ENCODE measurements around the gene SDF4.

The SDF4 gene

DNA sequence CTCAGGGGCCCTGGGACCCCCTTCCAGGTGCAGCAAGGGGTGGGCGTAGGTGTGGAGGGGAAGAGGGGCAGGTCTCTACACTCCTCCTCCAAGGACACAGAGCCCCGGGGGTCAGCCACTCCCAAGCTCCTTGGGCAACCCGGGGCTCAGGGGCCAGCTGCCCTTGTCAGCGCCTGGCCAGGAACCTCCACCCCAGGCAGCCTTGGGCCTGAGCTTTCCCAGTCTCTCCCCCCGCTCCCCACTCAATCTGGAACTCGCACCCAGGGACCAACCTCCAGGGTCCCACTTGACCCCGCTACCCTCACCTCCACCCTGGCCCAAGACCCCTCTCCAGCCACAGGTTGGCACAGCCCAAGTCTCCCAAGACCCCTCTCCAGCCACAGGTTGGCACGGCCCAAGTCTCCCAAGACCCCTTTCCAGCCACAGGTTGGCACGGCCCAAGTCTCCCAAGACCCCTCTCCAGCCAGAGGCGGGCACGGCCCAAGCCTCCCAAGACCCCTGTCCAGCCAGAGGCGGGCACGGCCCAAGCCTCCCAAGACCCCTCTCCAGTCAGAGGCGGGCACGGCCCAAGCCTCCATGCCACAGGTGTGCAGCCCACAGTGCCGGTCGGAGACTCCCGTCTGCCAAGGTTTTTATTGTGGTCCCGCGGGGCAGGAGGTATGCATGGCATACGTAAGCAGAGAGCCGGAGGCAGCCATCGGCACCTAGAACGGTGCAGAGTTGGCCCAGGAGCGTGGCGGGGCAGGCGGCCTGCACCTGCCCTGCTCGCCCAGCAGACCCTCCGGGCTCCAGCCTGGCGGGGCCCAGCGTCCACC lies 20.9 kb downstream of the SDF4 start:
- DNase-seq, result no peak

DNA sequence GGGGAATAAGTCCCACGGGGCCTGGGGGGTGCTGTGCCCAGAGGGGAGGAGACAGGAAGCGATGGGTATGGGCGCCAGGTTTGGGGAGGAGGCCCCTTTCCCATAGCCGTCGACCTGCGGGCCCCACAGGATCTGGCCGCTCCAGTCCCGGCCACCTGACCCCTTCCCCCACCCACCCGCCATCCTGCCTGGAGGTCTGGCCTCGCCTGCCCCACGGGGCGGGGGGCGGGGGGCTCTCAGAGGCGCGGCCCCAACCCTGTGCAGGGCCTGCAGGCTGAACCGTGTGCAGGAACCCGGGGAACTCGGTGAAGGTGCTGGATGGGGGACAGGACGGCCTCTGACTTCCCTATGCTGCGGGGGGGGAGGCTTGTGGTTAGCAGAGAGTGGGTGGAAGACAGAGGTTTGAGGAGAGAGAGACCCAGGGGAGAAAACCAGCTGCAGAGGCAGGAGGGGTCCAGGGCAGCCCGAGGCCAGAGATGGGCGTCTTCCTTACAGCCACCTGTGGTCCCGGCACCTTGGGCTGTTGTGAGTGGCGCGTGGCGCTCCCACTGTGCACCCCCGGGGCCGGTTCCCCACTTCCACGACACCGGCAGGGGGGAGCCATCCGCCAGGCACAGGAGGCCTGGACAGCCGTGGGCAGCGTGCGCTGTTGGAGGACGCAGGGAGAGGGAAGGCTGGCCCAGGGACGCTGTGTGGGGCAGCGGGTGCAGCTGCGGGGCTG lies 22.9 kb downstream of the SDF4 start:
- no peak for DNase-seq

DNA sequence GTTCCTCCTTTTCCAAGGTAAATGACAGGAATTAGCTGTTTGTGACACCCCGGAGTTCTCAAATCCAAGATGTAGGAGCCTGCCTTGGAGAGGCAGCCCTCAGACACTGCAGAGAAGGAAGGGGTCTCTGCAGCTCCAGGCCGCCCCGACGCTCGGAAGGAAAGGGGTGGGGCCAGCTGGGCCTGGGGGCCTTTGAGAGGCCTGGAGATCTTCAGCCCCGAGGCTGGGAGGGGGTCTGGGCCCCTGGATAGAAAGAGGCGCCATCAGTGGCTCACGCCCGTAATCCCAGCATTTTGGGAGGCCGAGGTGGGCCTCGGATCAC lies 24.3 kb downstream of the SDF4 start:
- no peak for DNase-seq

DNA sequence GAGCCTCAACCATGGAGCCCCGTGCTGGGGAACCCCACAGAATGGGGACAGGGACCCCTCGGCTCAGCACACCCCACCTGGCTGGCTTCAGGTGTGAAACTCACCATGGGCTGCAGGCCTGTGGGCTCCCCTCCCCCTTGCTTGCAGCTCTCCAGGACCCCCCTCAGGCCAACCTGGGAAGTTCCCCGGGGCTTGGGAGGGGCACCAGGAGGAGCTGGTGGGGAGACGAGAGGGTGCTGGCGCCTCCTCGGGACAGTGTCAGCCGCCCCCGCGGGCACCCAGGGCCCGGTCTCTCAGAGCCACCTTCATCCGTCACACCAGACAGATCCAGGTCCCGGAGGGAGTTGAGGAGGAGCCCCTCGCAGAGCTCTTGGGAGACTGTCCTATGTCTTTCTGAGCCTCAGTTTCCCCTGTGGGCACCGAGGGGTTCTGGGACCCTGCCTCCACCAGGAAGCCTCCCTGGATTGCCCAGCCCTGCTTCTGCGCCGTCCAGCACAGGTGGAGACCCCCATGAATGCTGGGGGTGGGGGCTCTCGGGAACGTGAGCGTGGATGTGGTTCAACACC lies 24.8 kb downstream of the SDF4 start:
- no peak for DNase-seq

DNA sequence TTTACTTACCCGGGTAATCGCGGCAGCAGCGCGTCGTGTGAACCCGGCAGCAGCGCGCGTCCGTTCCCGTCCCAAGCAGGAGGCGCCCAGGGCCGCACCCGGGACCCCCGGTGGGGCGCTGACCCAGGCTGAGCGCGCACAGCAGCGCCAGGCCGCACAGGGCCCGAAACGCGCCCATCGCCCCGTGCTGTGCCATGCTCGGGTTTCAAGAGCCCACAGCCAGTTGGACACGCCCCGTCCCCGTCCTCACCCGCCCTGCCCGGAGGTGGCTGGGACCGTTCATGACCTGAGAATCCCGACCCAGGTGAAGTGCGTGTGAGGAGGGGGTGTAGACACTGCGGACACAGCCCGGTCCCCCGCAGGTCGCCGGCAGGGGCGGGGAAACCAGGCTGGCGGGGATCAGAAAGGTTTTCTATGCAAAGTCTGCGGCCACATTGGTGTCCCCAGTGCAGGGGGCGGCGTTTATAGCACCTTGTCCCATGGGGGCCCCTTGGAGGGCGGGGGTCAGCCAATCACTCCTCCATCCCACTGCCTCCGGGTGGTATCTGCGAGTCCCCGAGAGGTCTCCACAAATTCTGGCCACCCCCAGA lies 25.3 kb downstream of the SDF4 start, which contains the start of gene TNFRSF18:
Gene TNFRSF18 (minus strand): TSS at position 217 of the 590 bp plus-strand sequence. CDS start 21 bp downstream, at position 196.
- DNase-seq, result no peak

DNA sequence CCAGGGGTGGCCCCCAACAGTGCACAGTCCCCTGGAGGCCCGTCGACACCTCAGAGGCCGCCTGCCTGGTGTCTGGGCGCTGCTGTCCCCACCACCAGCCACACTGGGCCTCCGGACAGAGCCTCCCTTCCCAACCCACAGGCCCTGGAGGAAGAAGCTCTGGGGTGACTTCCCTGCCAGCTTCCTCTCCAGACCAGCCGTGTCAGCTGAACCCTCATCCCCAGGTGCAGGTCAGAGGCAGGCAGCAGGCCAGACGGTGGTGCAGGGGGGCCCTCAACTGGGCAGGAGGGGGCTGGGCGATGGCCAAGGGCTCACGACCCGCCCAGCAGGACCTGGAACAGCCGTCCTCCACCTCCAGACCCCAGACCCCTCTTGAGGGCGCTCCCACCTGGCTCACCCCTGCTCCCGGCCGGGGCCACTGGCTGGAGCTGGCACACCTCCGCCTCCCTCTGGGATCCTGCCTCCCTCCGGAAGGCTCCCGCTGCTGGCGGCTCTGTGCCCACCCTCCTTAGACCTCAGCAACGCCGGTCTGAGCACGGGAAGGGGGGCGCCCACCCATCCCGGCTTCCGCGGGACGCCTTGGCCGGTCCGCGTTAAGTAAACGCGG lies 25.9 kb downstream of the SDF4 start:
- no peak for DNase-seq

DNA sequence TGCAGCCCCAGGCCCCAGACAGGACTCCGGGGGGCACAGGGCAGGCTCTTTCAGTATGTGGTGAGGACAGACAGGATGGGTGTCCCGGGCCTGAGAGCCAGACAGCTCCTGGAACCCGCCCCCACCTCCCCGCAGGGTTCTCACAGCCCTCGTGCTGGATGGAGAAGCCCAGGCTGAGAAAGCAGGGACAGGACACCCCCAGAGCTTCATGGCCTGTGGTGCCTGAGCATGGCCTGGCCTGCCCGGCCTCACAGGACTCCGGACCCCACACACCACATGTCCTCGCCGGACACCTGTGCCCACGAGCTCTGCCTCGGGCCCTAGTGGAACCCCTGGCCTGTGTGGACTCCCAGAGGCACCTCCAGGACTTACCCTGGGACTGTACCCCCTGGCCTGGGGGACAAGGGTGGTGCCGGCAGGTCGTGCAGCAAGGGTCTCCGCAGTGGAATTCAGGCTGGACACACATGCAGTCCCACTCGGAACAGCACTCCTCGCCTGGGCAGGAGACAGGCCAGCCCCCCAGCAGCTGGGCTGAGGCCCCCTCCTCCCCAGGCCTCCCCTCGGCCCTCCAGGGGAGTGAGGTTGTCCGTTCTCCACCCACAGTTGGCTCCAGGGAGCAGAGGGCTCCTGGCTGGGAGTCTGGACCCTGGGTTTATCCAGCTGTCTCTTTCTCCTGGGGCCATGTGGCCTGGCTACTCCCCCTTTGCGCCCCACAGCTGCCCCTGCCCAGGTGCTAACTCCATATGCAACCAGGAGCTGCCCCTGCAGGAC lies 26.6 kb downstream of the SDF4 start:
- DNase-seq, result no peak

DNA sequence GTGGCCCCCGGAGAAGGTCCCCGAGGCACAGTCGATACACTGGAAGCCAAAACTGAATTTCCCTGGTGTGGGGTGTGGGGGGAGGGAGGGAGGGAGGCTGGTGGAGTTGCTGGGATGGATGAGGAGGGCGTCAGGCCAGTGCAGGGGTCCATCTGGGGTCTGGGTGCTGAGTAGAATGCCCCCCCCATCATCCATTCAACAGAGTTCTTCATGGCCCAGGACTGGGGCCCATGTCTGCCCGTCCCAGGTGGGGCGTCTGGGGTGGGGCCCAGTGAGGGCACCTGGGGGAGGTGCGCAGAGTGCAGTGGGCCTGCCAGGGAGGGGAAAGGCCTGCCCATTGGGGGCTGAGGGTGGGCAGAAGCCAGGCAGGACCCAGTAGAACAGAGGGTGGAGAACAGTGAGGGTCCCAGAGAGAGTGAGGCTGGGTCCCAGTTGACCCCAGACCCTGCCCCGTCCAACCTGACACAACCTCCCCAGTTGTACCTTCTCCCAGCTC lies 27.3 kb downstream of the SDF4 start:
- DNase-seq, result no peak

DNA sequence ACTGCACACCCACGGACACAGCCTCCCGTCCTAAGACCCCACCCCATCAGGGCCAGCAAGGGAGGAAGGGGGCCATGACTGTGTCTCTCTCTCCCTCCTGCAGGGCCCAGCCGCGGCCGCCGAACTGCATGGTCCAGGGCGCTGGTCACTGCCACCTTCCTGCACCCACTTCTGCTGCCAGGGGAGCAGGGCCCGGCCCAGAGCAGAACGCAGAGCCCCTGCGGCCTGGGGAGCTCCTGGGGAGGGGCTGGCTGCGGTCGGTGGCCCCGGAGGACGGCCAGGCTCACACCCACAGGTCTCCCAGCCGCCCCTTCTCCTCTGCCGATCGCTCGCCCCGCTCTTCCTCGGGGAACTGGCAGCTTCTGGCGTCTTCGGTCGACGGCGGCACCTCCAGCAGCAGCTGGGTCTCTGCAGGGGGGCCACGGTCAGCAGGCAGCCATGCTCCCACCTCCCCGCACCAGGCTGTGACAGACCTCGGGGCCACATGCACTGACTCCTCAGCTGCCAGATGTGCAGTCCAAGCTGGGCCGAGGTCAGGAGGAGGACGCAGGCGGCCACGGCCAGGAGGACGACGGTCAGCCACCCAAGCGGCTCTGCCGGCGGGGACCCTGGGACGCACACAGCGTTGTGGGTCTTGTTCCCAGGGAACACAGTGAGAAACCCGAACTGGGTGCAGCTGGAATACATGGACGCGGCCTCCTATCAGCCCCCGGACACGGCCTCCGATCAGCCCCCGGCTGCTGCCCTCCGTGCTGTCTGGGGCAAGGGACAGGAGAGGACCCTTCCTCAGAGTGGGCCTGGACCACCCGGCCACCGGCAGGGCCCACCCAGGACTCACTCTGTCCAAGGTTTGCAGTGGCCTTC lies 28.0 kb downstream of the SDF4 start:
- no peak for DNase-seq

DNA sequence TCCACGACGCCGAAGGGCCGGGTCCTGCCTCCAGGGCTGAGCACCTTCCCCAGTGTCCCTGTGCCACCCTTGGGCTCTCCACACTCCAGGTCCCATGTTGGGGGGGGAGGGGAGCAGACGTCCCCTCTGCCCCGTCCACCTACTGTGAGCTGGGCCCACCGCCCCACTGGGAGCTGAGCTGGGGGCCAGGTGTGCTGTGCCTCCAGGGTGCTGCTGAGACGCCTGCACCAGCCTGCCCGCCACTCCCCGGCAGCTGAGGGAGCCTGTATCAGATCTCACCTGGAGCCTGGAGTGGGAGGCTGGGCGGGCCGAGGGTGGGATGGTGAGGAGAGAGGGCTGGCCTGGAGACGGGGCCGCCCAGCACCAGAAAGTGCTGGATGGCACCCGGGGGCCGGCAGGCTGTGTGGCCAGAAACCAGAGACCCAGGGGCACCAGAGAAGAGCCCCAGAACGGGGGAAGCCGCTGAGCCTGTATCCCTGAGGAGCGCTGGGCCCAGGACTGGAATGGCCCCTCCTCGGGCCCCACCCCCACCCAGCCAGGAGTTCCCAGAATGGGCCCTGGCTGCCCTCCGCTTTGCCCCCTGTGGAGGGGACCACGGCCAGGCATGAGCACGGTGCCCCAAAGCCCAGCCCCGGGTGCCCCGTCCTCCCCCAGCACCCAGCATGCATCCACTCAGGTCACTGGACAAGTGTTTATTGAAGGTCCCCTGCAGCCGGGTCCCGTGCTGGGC lies 28.8 kb downstream of the SDF4 start:
- no peak for DNase-seq

DNA sequence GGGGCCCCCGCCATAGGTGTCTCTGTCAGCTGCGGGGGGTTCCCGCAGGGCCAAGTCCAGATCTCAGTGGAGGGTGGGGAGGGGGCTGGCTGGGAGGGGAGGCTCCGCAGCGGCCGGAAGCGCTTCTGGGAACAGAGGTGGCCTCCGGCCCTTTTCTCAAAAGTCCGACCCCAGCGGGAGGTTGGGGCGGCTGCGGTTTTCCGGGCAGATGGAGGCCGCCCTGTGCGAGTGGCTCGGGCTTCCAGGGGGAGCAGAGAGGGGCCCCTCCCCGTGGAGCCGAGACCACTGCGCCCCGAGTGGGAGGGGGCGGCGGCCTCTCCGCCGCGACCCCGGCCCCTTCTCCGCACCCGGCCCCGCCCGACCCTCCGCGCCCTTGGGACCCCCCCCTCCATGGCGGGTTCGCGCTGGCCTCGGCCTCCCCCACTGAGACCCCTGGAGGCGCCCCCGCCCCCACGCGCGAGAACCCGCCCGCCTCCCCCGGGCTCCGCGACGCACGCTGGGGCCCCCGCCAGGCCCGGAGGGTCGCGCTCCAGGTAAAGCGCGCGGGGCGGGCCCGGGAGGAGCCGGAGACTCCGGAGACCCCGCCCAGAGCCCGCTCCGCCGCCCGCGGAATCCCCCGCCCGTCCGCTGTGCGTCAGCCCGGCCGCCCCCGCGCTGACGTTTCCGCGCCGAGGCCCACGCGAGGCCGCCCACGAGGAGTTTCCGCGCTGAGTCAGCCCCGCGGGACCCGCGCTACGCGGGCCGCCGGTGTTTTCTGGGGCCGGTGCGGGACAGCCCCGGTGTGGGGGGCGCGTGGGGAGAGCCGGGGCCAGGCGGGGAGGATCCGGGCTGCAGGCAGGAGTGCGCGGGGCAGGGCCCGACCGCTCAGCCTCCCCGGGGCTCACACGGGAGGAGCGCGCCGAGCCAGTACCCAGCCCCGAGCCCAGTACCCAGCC lies 30.7 kb downstream of the SDF4 start:
- no peak for DNase-seq

DNA sequence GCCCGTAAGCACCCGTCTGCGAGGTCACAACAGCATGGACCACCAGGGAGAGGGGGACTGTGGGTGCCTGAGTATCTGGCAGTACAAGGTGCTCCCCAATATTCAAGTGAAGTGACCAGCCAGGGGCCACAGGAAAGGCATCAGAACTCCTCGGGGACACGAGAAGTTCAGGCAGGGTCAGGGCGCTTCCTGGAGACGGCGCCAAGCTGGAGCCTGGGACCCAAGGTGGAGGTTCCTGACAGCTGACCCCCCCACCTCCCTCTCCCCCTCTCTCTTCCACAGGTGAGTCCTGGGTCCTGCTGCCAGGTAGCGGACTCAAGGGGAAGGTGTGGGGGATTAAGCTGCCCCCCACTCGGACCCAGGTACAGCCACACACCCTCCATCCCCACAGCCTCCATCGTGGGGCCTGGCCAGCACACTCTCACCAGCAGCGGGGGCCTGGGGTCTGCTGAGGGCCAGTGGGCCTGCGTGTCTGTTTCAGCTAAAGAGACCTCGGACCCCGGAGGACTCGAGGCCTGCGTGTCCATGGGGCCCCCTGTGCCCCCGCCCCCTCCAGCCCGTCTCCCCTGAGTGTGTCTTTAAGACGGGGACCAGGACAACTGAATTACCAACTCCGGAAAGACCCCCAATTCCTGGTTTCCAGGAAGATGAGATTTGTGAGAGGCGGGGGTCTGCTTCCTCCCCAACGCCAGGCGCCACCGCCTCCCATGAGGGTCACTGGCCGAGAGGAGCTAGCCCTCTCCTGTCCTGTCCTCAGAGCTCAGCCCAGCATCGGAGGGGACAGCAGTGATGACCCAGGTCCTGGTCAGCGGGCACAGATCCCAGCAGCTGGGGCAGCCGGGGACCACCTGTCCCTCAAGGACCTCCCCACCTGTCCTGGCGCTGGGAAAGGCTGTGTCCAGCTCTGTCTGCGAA lies 31.6 kb downstream of the SDF4 start:
- no peak for DNase-seq

DNA sequence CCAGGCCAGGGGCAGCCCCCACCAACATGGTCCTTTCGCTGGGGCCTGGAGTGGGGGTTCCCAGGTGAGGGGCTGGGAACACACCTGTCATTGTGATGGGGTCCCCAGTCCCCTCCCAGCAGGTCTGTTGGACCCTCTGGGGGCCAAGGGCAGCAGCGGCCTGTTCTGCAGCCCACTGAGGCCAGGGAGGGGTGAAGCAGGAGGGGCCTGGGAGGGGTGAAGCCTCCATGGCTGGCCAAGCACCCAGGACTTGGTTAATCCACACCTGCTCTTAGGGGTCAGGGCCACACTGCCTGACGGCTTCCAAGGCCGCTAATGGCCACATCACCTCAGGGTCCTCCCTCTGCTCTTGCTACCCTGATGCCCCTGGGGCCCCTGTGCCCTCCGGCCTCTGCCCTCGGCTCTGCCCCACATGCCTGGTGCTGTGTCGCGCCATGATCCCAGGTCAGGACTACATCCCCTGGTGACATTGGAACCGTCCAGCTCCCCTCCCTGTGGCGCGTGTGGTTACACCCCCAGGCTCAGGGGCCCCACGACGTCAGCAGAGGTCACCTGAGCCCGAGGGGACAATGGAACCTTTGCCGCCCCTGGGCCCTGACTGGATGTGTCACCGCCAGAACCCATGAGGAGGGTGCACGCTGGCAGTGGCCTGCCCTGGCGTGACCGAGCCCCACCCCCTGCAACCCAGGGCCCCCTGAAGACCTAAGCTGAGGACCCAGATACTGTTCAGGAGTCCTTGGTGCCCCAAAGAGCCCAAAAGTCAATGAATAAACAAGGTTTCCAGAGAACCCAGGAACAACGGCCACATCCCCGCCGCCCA lies 32.5 kb downstream of the SDF4 start:
- DNase-seq, result no peak

DNA sequence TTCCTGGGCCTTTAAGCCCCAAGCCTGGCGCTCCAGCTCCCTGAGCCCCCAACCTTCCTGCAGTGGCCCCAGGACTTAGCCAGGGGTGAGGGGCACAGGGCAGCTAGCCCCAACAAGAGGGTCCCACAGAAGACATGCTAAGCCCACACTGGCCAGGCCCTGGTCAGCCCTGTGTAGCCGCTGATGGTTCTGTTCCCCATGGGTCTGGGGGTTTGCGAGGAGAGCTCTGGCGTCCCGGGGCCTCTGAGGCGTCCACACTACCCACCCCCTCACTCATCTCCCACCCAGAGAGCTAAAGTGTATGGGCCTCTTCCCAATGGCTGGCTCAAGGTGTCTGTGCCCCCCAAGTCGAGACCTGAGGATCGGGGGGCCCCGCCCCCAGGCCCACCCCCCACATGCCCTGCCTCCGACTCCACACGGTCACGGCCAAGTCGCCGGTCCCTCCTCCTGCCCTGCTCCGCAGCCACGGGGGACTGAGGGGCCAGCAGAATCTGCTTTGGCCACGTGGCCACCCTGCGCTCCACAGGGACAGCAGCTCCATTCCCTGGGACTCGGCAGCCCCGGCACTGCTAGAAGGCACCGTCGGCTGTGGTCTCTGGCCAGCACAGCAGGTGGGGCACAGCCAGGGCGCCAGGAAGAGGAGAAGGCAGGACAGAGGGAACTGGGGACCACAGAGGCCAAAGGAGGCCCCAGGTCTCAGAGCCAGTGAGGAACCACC lies 33.2 kb downstream of the SDF4 start:
- no peak for DNase-seq

DNA sequence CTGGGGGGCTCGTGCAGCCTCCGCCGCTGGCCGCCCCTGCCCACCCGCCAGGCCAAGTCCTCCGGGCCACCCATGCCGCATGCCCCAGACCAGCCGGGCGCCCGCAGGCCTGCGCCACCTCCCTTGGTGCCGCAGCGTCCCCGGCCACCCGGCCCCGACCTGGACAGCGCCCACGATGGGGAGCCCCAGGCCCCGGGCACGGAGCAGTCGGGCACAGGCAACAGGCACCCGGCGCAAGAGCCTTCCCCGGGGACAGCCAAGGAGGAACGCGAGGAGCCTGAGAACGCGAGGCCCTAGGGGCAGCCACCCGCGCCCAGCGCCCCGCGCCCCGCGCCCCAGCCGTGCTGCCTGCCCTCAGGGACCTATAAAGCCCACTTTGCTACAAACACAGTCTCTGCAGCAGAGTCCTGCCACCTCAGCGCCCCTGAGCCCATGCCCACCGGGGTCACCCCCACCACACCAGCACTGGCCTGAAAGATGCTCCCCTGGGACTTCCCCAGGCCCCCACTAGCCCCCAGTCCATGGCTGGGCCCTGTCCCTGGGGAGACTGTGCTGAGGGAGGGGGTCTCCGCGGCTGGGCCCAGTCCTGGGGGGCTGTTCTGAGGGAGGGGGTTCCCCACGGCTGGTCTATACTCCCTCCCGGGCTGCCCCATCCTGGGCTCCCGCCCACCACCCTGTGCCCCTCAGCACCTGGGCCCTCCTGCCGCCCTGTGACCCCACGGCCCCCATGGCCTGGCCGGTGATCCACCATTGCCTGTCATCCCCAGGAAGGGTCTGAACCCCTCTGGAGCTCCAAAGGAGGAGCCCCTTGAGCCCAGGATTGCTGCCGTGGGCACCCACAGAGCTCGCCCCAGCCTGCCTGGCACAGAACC lies 34.0 kb downstream of the SDF4 start:
- DNase-seq, result no peak

DNA sequence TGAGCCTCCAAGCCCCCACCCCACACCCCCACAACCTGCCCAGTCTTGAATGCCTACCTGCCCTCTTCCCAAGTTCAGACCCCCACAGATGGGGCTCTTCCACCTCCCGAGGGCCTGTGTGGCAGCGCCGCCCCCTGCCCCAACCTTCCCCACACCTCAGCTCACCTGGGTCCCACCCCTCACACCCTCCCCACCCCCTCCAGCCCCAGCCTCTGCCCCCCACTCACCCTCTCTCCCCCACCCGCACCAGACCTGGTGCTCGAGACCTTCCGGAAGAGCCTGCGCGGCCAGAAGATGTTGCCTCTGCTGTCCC lies 34.7 kb downstream of the SDF4 start:
- DNase-seq, result no peak
